ENCODE measurements around the gene CNTN1.
"Not testable (repeated sequence)": the region's sequence is repeated elsewhere in the genome, so short reads cannot be mapped to it uniquely, and the experiment has no call there.

Gene CNTN1

GRCh38 chr12:41053046-41053445 lies 360.8 kb downstream of the CNTN1 start:
- FAIRE-seq = no peak

GRCh38 chr12:41055875-41056577 lies 363.8 kb downstream of the CNTN1 start:
- FAIRE-seq = no peak

- FAIRE-seq = peak; percentile 53
Observed at GRCh38 chr12:41058266-41058665, 366.0 kb downstream of the CNTN1 start.

- FAIRE-seq = no peak
Observed at GRCh38 chr12:41061192-41061591, 369.0 kb downstream of the CNTN1 start.

- FAIRE-seq = no peak
Observed at GRCh38 chr12:41064411-41064810, 372.2 kb downstream of the CNTN1 start.

- no peak for FAIRE-seq
Observed at GRCh38 chr12:41067941-41068645, 375.9 kb downstream of the CNTN1 start.

- FAIRE-seq = no peak
Observed at GRCh38 chr12:41073633-41074472, 381.6 kb downstream of the CNTN1 start.

GRCh38 chr12:41074473-41074769 lies 382.2 kb downstream of the CNTN1 start:
- FAIRE-seq = no peak

GRCh38 chr12:41076114-41076513 lies 383.9 kb downstream of the CNTN1 start:
- no peak for FAIRE-seq

- FAIRE-seq = not testable (repeated sequence)
Observed at GRCh38 chr12:41081241-41081640, 389.0 kb downstream of the CNTN1 start.

- FAIRE-seq = no peak
Observed at GRCh38 chr12:41089438-41089837, 397.2 kb downstream of the CNTN1 start.

GRCh38 chr12:41092115-41092514 lies 399.9 kb downstream of the CNTN1 start:
- no peak for FAIRE-seq

- no peak for FAIRE-seq
Observed at GRCh38 chr12:41096797-41097196, 404.6 kb downstream of the CNTN1 start.

- FAIRE-seq = no peak
Observed at GRCh38 chr12:41100572-41100971, 408.3 kb downstream of the CNTN1 start.

GRCh38 chr12:41101806-41102205 lies 409.6 kb downstream of the CNTN1 start:
- no peak for FAIRE-seq

- FAIRE-seq = no peak
Observed at GRCh38 chr12:41103614-41104013, 411.4 kb downstream of the CNTN1 start.

GRCh38 chr12:41106315-41106714 lies 414.1 kb downstream of the CNTN1 start:
- no peak for FAIRE-seq

GRCh38 chr12:41108032-41108431 lies 415.8 kb downstream of the CNTN1 start:
- no peak for FAIRE-seq

- no peak for FAIRE-seq
Observed at GRCh38 chr12:41112903-41113302, 420.7 kb downstream of the CNTN1 start.

GRCh38 chr12:41120211-41120610 lies 428.0 kb downstream of the CNTN1 start:
- FAIRE-seq = no peak

- FAIRE-seq = no peak
Observed at GRCh38 chr12:41121374-41121773, 429.1 kb downstream of the CNTN1 start.
